CD4-positive, alpha-beta T cell treated with Interleukin-2 at 100 ng/mL for 4 hours (primary cell): ENCODE measurements around the gene KCNS1.
A peak's percentile ranks its signal among the peaks of the same experiment; 100 is the strongest.
"Not testable (repeated sequence)": the region's sequence is repeated elsewhere in the genome, so short reads cannot be mapped to it uniquely, and the experiment has no call there.

ENCODE experiments used
- DNase-seq: peaks from one replicate; pipeline ENCODE4 v3.0.0-alpha.2; 2020; ENCODE audit warnings: low spot score

Gene KCNS1

DNA sequence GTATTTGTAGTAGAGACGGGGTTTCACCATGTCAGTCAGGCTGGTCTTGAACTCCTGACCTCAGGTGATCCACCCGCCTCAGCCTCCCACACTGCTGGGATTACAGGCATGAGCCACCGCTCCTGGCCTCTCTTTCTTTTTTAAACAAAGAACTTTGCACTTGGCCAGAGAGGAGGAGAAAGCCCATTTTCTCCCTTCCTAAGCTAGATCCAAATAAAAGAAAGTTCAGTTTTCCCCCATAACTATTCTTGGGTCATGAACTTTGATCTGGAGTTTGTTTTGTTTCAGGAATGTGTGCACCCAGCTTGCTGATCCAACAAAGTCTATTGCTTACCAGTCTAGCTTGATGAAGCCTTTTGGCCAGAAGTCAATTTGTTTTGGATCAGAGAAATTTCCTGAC is 23.4 kb downstream of the KCNS1 start:
- DNase-seq: no peak

DNA sequence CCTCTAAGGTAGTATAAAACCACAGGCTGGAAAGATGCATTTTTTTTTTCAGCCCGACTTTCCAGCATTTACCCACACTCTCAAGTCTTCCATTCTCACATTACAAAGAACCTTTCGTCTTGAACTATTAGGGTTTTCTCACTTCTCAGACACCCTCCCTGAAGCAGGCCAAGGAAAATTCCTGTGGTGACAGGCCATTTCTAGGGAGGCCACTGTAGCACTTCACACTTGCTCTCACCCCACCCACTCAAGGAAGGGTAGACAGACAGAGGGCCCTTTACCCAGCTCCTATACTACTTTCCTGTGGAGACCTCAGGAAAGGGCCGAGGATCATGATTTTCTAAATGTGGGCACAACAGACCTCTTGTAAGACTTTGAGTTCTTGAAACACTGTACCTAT is 27.7 kb downstream of the KCNS1 start:
- DNase-seq: no peak

DNA sequence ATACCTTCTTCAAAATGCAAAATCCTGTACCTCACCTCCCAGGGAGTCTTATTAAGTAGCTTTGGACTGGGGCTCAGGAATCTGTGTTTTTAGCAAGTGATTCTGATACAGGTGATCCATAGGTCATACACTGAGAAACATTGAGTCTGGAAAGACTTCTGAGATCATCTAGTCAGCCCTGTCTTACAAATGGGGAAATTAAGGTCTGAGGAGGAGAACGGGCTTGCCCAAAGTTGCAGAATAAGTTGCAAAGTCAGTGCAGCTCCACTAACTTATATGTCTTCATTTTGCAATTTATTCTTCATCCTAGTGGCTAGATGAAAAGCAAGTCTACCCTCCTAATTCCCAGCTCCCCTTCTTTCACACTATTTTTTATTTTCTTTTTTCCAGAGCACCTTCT is 28.9 kb downstream of the KCNS1 start:
- no peak for DNase-seq

DNA sequence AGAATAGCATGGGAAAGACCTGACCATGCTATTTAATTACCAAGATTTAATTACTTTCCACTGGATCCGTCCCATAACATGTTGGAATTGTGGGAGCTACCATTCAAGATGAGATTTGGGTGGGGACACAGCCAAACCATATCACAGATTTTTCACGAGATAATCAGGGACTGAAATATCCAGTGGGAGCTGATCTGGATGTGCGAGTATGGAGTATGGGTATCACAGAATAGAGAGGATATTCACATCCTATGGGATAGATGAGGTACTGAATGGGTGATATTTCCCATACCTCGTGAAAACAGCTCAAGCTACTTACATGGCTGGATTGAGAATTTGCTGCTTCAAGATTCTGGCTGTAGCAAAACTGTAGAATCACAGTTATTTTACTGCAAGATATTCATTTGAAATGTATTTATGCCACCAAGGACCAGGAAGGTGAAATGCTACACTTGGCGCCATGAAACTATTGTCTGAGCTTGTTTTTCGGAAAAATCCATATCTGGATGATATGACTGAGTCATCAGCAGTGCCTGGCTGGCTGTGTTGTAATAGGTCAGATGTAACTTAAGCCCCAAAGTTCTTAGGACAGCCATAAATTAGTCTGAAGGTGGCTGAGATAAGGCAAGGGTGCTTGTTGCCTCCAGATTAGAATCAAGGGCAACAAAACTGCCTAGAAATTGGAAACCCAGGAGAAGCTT is 29.8 kb downstream of the KCNS1 start:
- no peak for DNase-seq

DNA sequence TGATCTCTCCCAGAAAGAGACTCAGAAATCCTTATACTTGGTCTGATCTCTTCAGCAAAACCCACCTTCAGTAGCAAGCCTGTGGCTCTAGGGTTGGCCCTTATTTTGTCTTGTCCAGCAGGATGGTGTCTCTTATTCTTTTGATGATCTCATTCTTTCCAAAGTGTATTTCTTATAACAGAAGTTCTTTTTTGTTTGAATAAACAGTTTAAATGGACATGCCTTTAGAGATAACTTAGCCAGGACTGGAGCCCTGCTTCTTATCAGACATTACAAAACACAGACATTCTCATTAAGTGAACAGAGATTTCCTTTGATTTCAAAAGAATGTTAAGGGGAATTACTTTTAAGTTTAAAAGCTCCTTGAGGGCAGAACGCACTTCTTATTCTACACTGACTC is 31.7 kb downstream of the KCNS1 start:
- no peak for DNase-seq

DNA sequence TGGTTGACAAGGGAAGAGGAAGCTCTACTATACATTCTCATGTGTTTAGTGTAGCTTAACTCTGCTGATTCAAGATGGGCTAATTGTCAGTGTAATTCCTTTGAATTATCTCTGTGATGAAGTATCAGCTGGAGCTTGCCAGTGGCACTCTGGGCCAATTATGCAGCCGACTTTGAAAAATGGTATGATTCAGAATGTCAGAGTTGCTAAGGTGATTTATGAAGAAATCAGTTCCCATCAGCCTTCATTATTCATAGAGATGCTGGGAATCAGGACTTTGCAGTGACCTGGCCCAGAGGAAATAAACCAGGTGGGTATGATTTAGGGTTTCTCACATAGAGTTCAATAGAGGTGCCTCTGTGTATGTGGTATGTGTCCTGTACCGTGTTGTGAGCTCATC is 33.4 kb downstream of the KCNS1 start:
- no peak for DNase-seq

DNA sequence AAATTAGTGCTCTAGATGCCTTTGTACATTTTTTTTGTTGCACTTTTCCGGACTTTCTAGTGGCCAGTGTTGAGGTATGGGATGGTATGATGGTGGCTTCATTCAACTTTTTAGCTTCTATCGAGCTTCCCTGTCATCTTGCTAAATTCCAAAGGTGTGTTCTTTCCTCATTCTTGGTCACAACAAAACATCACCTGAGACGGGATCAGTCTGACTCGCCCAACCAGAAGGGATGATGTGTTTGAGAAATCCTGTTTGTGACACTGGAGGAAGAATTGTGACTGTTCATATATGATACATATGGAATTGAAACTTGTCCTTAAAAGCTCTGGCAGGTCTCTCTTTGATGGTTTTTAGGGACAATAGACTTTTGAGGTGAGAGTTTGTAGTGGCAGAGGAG is 33.8 kb downstream of the KCNS1 start:
- DNase-seq: no peak

DNA sequence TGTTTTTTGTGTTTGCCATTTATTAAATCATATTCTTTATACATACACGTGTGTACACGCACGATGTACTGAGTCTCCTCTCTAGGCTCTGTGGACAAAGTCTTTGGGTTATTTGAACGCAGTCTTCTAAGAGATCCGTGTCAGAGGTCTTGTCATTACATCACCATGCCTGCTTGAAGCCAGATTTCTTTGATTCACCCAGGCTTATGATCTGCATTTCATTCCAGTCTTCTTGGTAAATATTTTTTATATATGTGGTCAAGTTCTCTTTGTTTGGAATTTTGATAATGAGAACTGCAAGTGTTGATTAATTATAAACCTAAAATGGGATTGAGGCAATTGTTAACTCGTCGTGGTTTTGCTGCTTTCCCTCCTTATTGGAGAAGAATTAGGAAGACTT is 34.6 kb downstream of the KCNS1 start:
- no peak for DNase-seq

DNA sequence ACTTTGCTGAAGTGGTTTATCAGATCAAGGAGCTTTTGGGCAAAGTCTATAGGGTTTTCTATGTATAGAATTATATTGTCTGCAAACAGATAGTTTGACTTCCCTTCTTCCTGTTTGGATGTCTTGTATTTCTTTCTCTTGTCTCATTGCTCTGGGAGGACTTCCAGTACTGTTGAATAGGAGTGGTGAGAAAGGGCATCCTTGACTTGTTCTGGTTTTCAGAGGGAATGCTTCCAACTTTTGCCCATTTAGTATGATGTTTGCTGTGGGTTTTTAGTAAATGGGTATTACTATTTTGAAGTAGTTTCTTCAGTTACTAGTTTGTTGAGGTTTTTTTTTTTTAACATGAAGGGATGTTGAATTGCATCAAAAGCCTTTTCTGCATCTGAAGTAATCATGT is 36.1 kb downstream of the KCNS1 start:
- DNase-seq: no peak

DNA sequence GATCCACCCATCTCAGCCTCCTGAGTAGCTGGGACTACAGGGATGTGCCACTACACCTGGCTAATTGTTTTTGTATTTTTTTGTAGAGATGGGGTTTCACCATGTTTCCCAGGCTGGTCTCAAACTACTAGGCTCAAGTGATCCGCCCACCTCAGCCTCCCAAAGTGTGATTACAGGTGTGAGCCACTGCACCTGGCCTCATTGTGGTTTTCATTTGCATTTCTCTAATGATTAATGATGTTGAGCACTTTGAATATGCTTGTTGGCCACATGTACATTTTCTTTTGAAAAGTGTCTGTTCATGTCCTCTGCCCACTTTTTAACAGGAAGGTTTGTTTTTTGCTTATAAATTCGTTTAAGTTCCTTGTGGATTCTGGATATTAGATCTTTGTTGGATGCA is 37.8 kb downstream of the KCNS1 start:
- DNase-seq: not testable (repeated sequence)

DNA sequence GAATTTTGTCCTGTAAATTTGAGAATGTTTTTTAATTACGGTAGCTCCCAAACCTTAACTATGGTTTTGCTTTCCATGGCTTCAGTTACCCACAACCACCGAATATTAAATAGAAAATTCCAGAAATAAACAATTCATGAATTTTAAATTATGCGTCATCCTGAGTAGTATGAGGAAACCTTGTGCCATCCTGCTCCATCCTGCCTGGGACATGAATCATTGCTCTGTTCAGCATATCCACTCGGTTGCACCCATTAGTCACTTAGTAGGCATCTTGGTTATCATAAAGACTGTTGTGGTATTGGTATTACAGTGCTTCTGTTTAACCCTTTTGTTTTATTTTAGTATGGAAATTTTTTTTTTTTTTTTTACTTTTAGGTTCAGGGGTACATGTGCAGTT is 39.7 kb downstream of the KCNS1 start:
- DNase-seq: peak; percentile 13

DNA sequence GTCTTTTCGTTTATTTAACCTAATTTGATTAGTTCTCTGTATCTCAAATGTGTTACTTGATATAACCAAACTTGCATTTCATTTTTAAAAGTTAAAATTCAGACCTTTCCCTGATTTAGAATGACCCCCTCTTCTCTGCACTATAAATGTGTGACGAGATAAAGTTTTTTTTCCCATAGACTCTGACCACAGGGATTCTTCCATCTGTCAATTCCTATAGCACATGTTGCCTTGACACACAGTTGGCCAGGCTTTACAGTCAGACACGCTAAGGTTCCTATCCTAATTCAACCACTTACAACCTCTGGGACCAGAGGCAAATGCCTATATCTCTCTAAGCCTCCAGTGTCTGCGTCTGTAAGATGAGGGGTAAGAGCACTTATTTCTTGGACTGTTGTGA is 40.6 kb downstream of the KCNS1 start:
- DNase-seq: no peak

DNA sequence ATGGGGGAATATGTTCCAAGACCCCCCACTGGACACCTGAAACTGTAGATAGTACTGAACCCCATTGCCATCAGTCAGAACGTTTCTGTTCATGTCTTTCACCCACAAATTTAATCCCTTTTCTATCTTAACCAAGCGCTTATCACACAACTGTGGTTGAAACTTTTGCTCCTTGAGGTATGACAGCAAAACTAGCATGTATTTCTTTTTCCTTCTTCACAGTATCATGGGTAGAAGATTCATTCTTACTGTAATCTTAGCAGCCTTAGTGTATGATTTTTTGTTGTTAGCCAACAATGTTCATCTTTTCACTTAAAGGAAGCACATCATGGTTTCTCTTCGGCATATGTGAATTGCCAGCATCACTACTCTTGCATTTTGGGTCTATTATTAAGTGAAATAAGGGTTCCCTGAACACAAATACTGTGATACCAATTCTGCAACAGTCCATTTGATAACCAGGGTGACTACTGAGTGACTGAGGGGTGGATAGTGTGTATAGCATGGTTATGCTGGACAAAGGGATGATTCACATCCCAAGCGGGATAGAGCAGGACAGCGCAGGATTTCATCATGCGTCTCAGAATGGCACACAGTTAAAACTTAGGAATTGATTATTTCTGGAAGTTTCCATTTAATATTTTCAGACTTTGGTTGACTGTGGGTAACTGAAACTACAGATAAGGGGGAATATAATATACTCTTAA is 41.8 kb downstream of the KCNS1 start:
- DNase-seq: no peak

DNA sequence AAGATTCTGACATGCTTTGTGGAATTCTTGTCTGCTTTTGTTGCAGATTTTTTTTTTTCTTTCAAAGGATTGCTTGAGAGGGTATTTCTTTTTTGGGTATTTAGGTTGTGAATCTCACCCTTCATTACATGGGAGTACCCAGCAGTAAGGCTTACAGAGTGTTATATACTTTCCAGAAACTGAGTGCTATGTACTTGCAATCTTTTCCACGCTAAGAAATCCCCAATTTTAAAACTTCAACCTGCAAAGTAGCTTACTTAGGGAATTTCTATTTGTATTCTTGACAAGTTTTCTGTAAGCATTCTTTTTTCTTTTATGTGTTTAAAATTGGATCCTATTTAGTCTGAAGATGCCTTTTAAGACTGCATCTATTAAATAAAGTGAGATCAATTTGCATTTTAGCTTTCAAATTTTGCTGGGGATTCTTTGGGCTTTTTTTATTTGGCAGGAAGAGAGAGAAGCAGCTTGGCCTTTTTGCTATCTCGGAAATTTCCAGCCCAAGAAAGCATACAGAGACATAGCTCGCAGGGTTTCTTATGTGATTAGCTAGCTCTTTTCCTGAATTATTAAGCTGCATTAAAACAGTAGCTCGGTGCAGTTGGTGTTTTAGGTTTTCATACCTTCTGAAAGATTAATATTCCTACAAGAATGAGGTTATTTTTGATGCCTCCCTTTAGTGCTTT is 42.6 kb downstream of the KCNS1 start:
- DNase-seq: no peak

DNA sequence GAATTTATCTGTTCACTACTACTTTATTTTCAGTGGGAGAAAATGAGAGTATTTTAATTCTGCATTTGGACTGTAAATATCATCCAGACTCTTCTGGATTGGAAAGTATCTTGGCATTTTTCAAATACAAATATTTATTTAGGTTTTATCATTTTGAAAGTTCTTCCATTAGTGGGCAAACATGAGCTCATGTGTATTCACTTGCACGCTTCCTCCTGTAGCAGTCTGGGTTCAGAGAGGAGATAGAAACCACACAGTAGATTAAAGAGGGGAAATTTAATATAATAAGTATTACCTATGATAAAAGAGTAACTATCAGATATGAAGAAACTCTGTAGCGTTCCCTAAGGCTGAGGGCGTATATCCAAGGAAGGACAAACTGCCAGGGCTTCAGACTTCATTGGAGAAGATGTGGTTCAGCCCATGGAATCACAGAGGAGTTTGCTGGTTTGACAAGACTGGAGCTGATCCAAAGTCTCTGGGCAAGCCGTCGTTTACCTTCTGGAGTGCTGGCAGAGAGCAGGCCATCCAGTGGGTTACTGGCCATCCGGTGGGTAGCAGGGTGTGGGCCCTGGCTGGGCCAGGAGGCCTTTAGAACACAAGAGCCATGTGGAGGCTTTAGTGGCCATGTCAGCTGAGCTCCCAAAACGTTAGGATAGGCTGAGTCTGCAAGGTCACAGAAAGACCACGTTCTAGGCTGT is 44.3 kb downstream of the KCNS1 start:
- DNase-seq: no peak

DNA sequence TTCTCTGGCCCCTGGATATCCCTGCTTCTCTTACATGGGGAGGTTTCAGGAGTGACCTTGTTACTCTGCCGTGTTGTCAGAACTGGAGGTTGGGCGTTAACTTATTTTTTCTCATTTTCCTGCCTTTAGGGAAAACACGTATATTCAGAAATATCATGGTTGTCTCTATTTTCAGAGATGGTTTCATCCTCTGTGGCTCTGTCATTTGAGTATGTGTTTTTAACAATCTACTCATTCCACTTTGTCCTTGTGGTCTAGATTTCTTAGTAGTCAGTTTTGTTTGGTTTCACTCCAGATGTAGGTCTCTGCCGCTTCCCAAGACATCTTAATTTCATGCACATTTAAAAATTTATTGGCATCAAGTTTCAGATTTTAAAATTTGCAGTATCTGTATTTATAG is 45.9 kb downstream of the KCNS1 start:
- DNase-seq: no peak

DNA sequence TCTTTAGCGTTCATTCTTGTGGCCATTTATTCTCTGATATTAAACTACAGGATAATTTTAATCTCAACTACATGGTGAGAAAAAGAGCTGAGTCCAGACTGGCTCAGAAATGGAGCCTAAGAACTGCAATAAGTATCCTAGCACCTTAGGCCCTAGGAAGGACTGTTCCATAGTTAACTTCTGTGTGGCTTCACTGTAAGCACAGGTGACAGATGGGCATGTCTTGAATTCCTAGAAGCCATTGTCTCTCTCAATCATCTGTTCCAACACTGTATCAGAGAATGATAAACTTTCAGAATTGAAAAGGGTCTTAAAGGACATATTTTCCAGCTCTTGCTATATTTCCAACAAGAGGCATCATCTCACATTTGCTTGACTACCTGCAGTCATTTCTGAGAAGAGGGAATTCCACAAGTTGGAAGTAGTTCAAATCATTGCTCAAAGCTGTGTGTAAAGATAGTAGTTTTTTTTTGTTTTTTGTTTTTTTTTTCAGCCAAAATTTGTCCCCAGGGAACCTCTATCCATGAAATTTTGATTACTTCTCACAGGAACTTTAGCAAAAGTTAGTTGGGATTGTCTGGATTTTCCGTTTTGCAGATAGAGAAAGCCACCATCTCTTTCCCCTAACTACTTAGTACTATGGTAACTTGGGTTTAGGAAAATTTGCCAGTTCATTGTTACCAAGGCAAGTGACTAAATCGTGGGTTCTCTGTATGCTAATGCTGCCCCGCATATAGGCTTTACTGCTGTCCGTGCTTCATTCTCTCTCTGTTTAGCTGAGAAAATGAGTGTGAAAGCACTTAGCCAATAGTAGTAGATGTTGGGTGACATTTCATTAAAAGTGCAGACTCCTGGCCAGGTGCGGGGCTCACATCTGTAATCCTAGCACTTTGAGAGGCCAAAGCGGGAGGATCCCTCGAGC is 47.2 kb downstream of the KCNS1 start:
- DNase-seq: no peak

DNA sequence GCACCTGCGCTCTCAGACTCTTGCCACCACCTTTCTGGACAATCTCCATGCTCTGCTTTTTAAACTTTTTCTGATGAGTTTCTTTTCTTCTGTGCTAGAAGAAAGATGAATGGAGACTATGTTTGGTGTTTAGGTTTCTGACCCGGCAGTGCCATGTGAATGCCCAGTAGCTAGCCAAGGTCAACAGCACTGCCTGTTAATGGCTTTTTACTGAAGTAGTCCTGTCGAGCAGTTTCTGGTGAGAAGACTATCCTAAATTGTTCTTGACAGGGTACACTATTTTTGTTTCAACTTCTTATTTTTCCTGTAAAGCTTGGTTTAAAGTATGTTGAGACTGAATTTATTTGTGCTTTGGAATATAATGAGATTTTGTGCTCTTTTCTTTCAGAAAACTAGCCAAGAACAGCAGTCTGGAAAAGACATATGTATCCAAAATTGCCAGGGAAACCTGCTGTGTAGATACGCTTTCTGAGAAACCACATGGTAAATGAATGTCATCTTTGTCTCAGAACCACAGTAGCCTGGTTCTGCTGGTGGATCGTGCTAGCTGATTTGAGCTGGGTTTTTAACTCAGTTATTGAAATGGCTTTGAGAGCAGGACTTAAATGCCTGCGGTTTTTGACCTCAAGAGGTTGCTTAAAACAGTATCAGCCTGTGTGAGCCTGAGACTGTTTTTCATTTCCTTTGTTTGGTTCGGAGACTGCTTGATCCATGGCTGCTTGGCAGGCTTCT is 48.1 kb downstream of the KCNS1 start:
- peak; percentile 40 for DNase-seq

DNA sequence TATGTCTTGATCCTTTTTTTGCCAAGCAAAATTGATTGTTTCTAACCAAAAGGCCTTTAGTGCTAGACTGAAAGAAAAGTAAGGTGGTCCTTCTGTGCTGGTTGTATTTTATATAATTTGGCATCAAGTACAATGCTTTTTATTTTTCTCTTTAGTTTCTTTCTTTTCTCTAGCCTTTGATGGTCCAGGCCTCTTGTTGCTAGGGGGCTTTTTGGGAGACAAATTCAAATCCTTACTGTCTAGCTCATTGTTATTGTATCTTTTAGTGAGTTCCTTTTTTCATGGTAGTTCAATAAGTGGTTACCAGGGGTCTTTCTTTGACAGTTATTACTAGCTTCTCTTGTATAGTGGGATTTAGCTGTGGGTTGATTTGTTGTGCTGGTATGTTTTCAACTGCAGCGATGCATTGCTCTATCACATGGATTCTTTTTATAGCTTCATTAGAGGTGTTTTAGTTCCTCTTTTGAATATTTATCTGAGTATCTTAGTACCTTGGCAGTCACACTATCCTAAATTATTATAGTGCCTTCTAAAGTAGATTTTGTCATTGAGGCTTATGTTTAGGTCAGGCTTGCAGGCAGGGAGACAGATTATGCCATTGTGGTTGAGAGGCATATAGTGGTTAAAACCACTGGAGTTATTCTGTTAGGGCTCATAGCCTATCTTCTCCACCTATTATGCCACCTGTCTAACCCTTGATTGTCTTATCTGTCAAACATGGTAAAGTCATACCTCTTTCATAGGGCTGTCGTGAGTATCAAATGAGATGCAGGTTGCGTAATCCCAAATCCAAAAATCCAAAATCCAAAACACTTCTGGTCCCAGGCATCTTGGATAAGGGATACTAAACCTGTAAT is 49.5 kb downstream of the KCNS1 start:
- peak; percentile 24 for DNase-seq

DNA sequence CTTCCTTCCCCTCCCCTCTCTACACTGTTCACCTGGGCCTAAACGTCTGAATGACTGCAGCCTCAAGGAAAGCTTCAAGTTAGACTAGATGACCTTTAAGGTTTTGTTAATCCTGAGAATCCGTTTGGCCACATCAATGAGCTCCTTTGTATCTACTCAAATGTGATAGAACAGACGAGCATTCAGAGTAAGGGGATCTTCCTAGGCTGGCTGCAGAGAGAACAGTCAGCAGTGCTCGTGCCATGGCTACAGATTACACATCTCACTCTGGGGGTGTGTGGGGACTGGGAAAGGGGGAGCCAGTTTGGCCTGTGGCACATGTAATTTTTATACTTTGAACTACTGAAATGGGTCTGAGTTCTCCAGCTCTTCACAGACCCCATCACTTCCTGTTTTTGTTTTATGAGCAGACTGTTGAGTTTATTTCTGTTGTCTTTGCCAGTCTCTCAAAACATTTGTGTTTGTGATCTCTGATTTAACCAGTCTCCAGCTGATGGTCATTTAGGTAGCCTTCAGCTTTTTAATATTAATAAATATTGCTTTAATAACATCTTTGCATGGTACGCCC is 50.9 kb downstream of the KCNS1 start:
- peak; percentile 22 for DNase-seq
